Activated naive CD8-positive, alpha-beta T cell treated with anti-CD3 and anti-CD28 coated beads, Interleukin-2, amount 50 U/mL, for 24 hours (primary cell): ENCODE measurements around the gene KCNQ1OT1.

Source experiments
- ATAC-seq: fragments of 150-1000 bp; cut with Tn5 transposase; one replicate; pipeline ENCODE4 v1.10.0; 2021
- DNase-seq: peaks from one replicate; pipeline ENCODE4 v3.0.0; 2021
- H3K27ac Mint-ChIP-seq: one replicate; pipeline ENCODE4 v1.8.0; 2021; ENCODE audit warnings: mild to moderate bottlenecking, mixed read lengths
- H3K27me3 Mint-ChIP-seq: one replicate; pipeline ENCODE4 v1.8.0; 2021; ENCODE audit warnings: mixed read lengths
- H3K36me3 Mint-ChIP-seq: one replicate; pipeline ENCODE4 v1.8.0; 2021; ENCODE audit warnings: low read depth, mixed read lengths
- H3K4me1 Mint-ChIP-seq: one replicate; pipeline ENCODE4 v1.8.0; 2021; ENCODE audit warnings: mixed read lengths
- H3K4me3 Mint-ChIP-seq: one replicate; pipeline ENCODE4 v1.8.0; 2021; ENCODE audit warnings: mild to moderate bottlenecking, moderate library complexity, mixed read lengths
- H3K9me3 Mint-ChIP-seq: one replicate; pipeline ENCODE4 v1.8.0; 2021; ENCODE audit warnings: mixed read lengths

Gene KCNQ1OT1

GRCh38 chr11:2740275-2740940, 40.6 kb upstream of the KCNQ1OT1 start:
- ATAC-seq (no peak), DNase-seq (no peak)
- no peak overlapping the region for H3K27ac Mint-ChIP-seq
- no peak overlapping the region for H3K4me3 Mint-ChIP-seq
- H3K9me3 Mint-ChIP-seq: no peaks in the 10 kb centered on the region
- H3K27me3 Mint-ChIP-seq: no peaks in the 10 kb centered on the region
- H3K4me1 Mint-ChIP-seq: no peaks in the 10 kb centered on the region
- no peaks in the 10 kb centered on the region for H3K36me3 Mint-ChIP-seq

GRCh38 chr11:2739531-2740274, 39.9 kb upstream of the KCNQ1OT1 start:
- Mint-ChIP-seq H3K4me3 (no peak overlapping the region), H3K36me3 (no peaks in the 10 kb centered on the region), H3K9me3 (no peaks in the 10 kb centered on the region), H3K27ac (no peak overlapping the region), H3K27me3 (no peaks in the 10 kb centered on the region), H3K4me1 (no peaks in the 10 kb centered on the region)
- DNase-seq (no peak), ATAC-seq (no peak)

- H3K9me3 Mint-ChIP-seq: no peaks in the 10 kb centered on the region
- H3K36me3 Mint-ChIP-seq: no peaks in the 10 kb centered on the region
- no peaks in the 10 kb centered on the region for H3K27me3 Mint-ChIP-seq
- no peak overlapping the region for H3K4me3 Mint-ChIP-seq
- ATAC-seq: no peak
- DNase-seq: no peak
- H3K4me1 Mint-ChIP-seq: no peaks in the 10 kb centered on the region
- H3K27ac Mint-ChIP-seq: no peak overlapping the region
These were observed 39.0 kb upstream of the KCNQ1OT1 start for GRCh38 chr11:2738551-2739431.

- no peak for DNase-seq
- no peaks in the 10 kb centered on the region for H3K27me3 Mint-ChIP-seq
- no peak overlapping the region for H3K27ac Mint-ChIP-seq
- no peak for ATAC-seq
- H3K4me3 Mint-ChIP-seq: no peak overlapping the region
- H3K36me3 Mint-ChIP-seq: no peaks in the 10 kb centered on the region
- no peaks in the 10 kb centered on the region for H3K9me3 Mint-ChIP-seq
- no peaks in the 10 kb centered on the region for H3K4me1 Mint-ChIP-seq
These were observed 38.1 kb upstream of the KCNQ1OT1 start for GRCh38 chr11:2737866-2738265.

GRCh38 chr11:2737226-2737590, 37.4 kb upstream of the KCNQ1OT1 start:
- H3K4me1 Mint-ChIP-seq: no peaks in the 10 kb centered on the region
- H3K27me3 Mint-ChIP-seq: no peaks in the 10 kb centered on the region
- no peak overlapping the region for H3K4me3 Mint-ChIP-seq
- H3K27ac Mint-ChIP-seq: no peak overlapping the region
- no peak for ATAC-seq
- no peaks in the 10 kb centered on the region for H3K9me3 Mint-ChIP-seq
- DNase-seq: no peak
- no peaks in the 10 kb centered on the region for H3K36me3 Mint-ChIP-seq

- Mint-ChIP-seq H3K4me3 (no peak overlapping the region), H3K36me3 (no peaks in the 10 kb centered on the region), H3K27me3 (no peaks in the 10 kb centered on the region), H3K9me3 (no peaks in the 10 kb centered on the region), H3K4me1 (no peaks in the 10 kb centered on the region), H3K27ac (no peak overlapping the region)
- ATAC-seq: no peak
- no peak for DNase-seq
These were observed 36.9 kb upstream of the KCNQ1OT1 start for GRCh38 chr11:2736577-2737225.

GRCh38 chr11:2735053-2735589, 35.3 kb upstream of the KCNQ1OT1 start:
- Mint-ChIP-seq H3K27me3 (no peaks in the 10 kb centered on the region), H3K4me3 (no peak overlapping the region), H3K36me3 (no peaks in the 10 kb centered on the region)

GRCh38 chr11:2734181-2735052, 34.6 kb upstream of the KCNQ1OT1 start:
- H3K9me3 Mint-ChIP-seq: no peaks in the 10 kb centered on the region
- H3K36me3 Mint-ChIP-seq: no peaks in the 10 kb centered on the region
- no peak overlapping the region for H3K4me3 Mint-ChIP-seq
- H3K27ac Mint-ChIP-seq: no peak overlapping the region
- H3K27me3 Mint-ChIP-seq: no peaks in the 10 kb centered on the region
- H3K4me1 Mint-ChIP-seq: no peaks in the 10 kb centered on the region
- ATAC-seq (no peak), DNase-seq (no peak)

More at GRCh38 chr11:2735053-2735589, 35.3 kb upstream of the KCNQ1OT1 start:
- no peaks in the 10 kb centered on the region for H3K9me3 Mint-ChIP-seq
- no peak overlapping the region for H3K27ac Mint-ChIP-seq
- DNase-seq: no peak
- H3K4me1 Mint-ChIP-seq: no peaks in the 10 kb centered on the region
- ATAC-seq: no peak

- Mint-ChIP-seq H3K9me3 (no peaks in the 10 kb centered on the region), H3K27me3 (no peaks in the 10 kb centered on the region), H3K27ac (no peak overlapping the region), H3K36me3 (no peaks in the 10 kb centered on the region), H3K4me3 (no peak overlapping the region), H3K4me1 (no peaks in the 10 kb centered on the region)
- no peak for DNase-seq
- ATAC-seq: no peak
These were observed 33.3 kb upstream of the KCNQ1OT1 start for GRCh38 chr11:2732940-2733628.

GRCh38 chr11:2732261-2732939, 32.6 kb upstream of the KCNQ1OT1 start:
- Mint-ChIP-seq H3K4me1 (no peaks in the 10 kb centered on the region), H3K27ac (no peak overlapping the region), H3K27me3 (no peaks in the 10 kb centered on the region), H3K4me3 (no peak overlapping the region), H3K9me3 (no peaks in the 10 kb centered on the region), H3K36me3 (no peaks in the 10 kb centered on the region)
- DNase-seq (no peak), ATAC-seq (no peak)

- no peak for ATAC-seq
- Mint-ChIP-seq H3K27me3 (no peaks in the 10 kb centered on the region), H3K36me3 (no peaks in the 10 kb centered on the region), H3K4me1 (no peaks in the 10 kb centered on the region), H3K9me3 (no peaks in the 10 kb centered on the region), H3K27ac (no peak overlapping the region), H3K4me3 (no peak overlapping the region)
- no peak for DNase-seq
These were observed 31.6 kb upstream of the KCNQ1OT1 start for GRCh38 chr11:2731130-2732125.
